ENCODE results near the gene LYPD5. TPM values are rescaled to one million over a fixed set of nuclear protein-coding genes. Genes with fewer than 3 reads are reported as not detected.
A peak's percentile ranks its signal among the peaks of the same experiment; 100 is the strongest.

The LYPD5 gene
- total and polyA plus RNA-seq, 2 of the 13 experiments (the other 11 are each of a cell fraction or from before 2014, with no cell fraction given), result not detected

GRCh38 chr19:43774103-43774939 lies 27.9 kb downstream of the LYPD5 start (continued):
- TF ChIP-seq MNT (IDR thresholded peaks at IDR 0.05) (no peak), ZNF619 (CRISPR knock-in tag; IDR thresholded peaks at IDR 0.05) (0 out of 2 replicates have a peak, but pooled peaks have one; percentile 21), PLRG1 (conservative IDR thresholded peaks at IDR 0.05) (no peak), ZKSCAN8 (CRISPR knock-in tag; IDR thresholded peaks at IDR 0.05; ENCODE audit: borderline replicate concordance) (no peak), ZNF691 (CRISPR knock-in tag; IDR thresholded peaks at IDR 0.05; ENCODE audit: borderline replicate concordance, low read depth) (0 out of 2 replicates have a peak, but pooled peaks have one; percentile 42), ZNF576 (CRISPR knock-in tag; IDR thresholded peaks at IDR 0.05) (0 out of 2 replicates have a peak, but pooled peaks have one; percentile 27), THRA (CRISPR knock-in tag; IDR thresholded peaks at IDR 0.05; ENCODE audit: borderline replicate concordance) (peak; percentile 65; the same call in 1 of the 2 replicates), TFDP2 (CRISPR knock-in tag; IDR thresholded peaks at IDR 0.05) (0 out of 2 replicates have a peak, but pooled peaks have one; percentile 34), ZNF556 (CRISPR knock-in tag; IDR thresholded peaks at IDR 0.05; ENCODE audit: borderline replicate concordance) (peak; percentile 44; the same call in 1 of the 2 replicates), ZSCAN9 (CRISPR knock-in tag; IDR thresholded peaks at IDR 0.05; ENCODE audit: borderline replicate concordance) (0 out of 2 replicates have a peak, but pooled peaks have one; percentile 34), ZBTB38 (CRISPR knock-in tag; IDR thresholded peaks at IDR 0.05) (peak; percentile 38; the same call in 1 of the 2 replicates), ZNF407 (CRISPR knock-in tag; IDR thresholded peaks at IDR 0.05; ENCODE audit: not compliant biosample characterization) (no peak)

All from HepG2 (cell line).